ENCODE measurements around the gene TMTC3.
"Not testable (repeated sequence)": the region's sequence is repeated elsewhere in the genome, so short reads cannot be mapped to it uniquely, and the experiment has no call there.

Gene TMTC3

GRCh38 chr12:88141774-88142609, at the start of gene TMTC3, which contains the start of gene CEP290:
Gene TMTC3 (plus strand): TSS chr12:88142307. CDS start chr12:88148316, 6,009 bp downstream.
Gene CEP290 (minus strand): TSS chr12:88142088. CDS start chr12:88141307, 781 bp downstream.
- peak; percentile 98 for DNase-seq

GRCh38 chr12:88092771-88093170, 49.3 kb upstream of the TMTC3 start:
- no peak for DNase-seq

GRCh38 chr12:88093573-88093972, 48.5 kb upstream of the TMTC3 start:
- DNase-seq = no peak

- no peak for DNase-seq
Observed at GRCh38 chr12:88108021-88108420, 34.1 kb upstream of the TMTC3 start.

- peak; percentile 12 for DNase-seq
Observed at GRCh38 chr12:88111074-88111652, 30.9 kb upstream of the TMTC3 start.

- no peak for DNase-seq
Observed at GRCh38 chr12:88113871-88114270, 28.2 kb upstream of the TMTC3 start.

- DNase-seq = no peak
Observed at GRCh38 chr12:88122666-88123065, 19.4 kb upstream of the TMTC3 start.

- DNase-seq = no peak
Observed at GRCh38 chr12:88127099-88127498, 15.0 kb upstream of the TMTC3 start.

- no peak for DNase-seq
Observed at GRCh38 chr12:88127855-88128254, 14.3 kb upstream of the TMTC3 start.

- no peak for DNase-seq
Observed at GRCh38 chr12:88132392-88132791, 9.7 kb upstream of the TMTC3 start.

GRCh38 chr12:88133181-88133580, 8.9 kb upstream of the TMTC3 start:
- not testable (repeated sequence) for DNase-seq

GRCh38 chr12:88139711-88140110, 2.4 kb upstream of the TMTC3 start:
- DNase-seq = not testable (repeated sequence)

- DNase-seq = no peak
Observed at GRCh38 chr12:88141425-88141773, 708 bp upstream of the TMTC3 start.

GRCh38 chr12:88142610-88142991, 494 bp downstream of the TMTC3 start:
- no peak for DNase-seq

GRCh38 chr12:88144037-88144436, 1.9 kb downstream of the TMTC3 start:
- no peak for DNase-seq

- no peak for DNase-seq
Observed at GRCh38 chr12:88144546-88145468, 2.7 kb downstream of the TMTC3 start.

- DNase-seq = no peak
Observed at GRCh38 chr12:88145567-88146505, 3.7 kb downstream of the TMTC3 start.

GRCh38 chr12:88150063-88150462, 8.0 kb downstream of the TMTC3 start:
- DNase-seq = no peak

GRCh38 chr12:88153959-88154358, 11.9 kb downstream of the TMTC3 start:
- DNase-seq = no peak

GRCh38 chr12:88156075-88156654, 14.1 kb downstream of the TMTC3 start:
- no peak for DNase-seq

GRCh38 chr12:88163371-88163770, 21.3 kb downstream of the TMTC3 start:
- DNase-seq = no peak

- DNase-seq = no peak
Observed at GRCh38 chr12:88166179-88166578, 24.1 kb downstream of the TMTC3 start.
